Glutamatergic neuron (in vitro differentiated cells): ENCODE results near the gene CDK8. TPM values are rescaled to one million over a fixed set of nuclear protein-coding genes. Genes with fewer than 3 reads are reported as not detected.

Experiments used
- DNase-seq: peaks from one replicate; pipeline ENCODE4 v3.0.0; 2022
- H3K27ac Mint-ChIP-seq: one replicate; pipeline ENCODE4 v1.8.0; 2020; ENCODE audit warnings: mild to moderate bottlenecking, mixed read lengths, inconsistent platforms; ENCODE audit not compliant: unreplicated experiment
- H3K27me3 Mint-ChIP-seq: one replicate; pipeline ENCODE4 v1.8.0; 2020; ENCODE audit warnings: mild to moderate bottlenecking, moderate library complexity, mixed read lengths, inconsistent platforms; ENCODE audit not compliant: unreplicated experiment
- H3K36me3 Mint-ChIP-seq: one replicate; pipeline ENCODE4 v1.8.0; 2020; ENCODE audit warnings: mild to moderate bottlenecking, mixed read lengths, inconsistent platforms; ENCODE audit not compliant: unreplicated experiment
- H3K4me1 Mint-ChIP-seq: one replicate; pipeline ENCODE4 v1.8.0; 2020; ENCODE audit warnings: mild to moderate bottlenecking, low read depth, mixed read lengths, inconsistent platforms; ENCODE audit not compliant: unreplicated experiment
- H3K4me3 Mint-ChIP-seq: one replicate; pipeline ENCODE4 v1.8.0; 2020; ENCODE audit warnings: mild to moderate bottlenecking, mixed read lengths, inconsistent platforms; ENCODE audit not compliant: unreplicated experiment
- H3K9me3 Mint-ChIP-seq: one replicate; pipeline ENCODE4 v1.8.0; 2020; ENCODE audit warnings: mild to moderate bottlenecking, moderate library complexity, mixed read lengths, inconsistent platforms; ENCODE audit not compliant: unreplicated experiment
- CTCF ChIP-seq: fragments of 200-600 bp; sonication (generic); IDR thresholded peaks from one replicate; pipeline ENCODE4 v1.5.0; 2021; ENCODE audit not compliant: partially characterized antibody, unreplicated experiment
- total RNA-seq: library from RNA; stranded (reverse); fragmentation: NEBNext Ultra II Directional; extraction: Animal tissue kit (Norgen Biotek cat#: 25700); gene quantifications from one replicate; pipeline ENCODE4 v1.2.1, GENCODE V29; 2021; ENCODE audit not compliant: unreplicated experiment

Gene CDK8
- total RNA-seq, 1 donor from 2014 or later: 27.9 TPM

- no peak for DNase-seq
- H3K4me3 Mint-ChIP-seq: no peak overlapping the region
- H3K27ac Mint-ChIP-seq: no peak overlapping the region
- TF ChIP-seq CTCF: no peak
- peaks cover 11% of the 10 kb centered on the region for H3K9me3 Mint-ChIP-seq
- H3K27me3 Mint-ChIP-seq: peaks cover 12% of the 10 kb centered on the region
- no peaks in the 10 kb centered on the region for H3K36me3 Mint-ChIP-seq
- peaks cover 17% of the 10 kb centered on the region for H3K4me1 Mint-ChIP-seq
Observed at GRCh38 chr13:26225896-26226617, 27.9 kb upstream of the CDK8 start.

DNA sequence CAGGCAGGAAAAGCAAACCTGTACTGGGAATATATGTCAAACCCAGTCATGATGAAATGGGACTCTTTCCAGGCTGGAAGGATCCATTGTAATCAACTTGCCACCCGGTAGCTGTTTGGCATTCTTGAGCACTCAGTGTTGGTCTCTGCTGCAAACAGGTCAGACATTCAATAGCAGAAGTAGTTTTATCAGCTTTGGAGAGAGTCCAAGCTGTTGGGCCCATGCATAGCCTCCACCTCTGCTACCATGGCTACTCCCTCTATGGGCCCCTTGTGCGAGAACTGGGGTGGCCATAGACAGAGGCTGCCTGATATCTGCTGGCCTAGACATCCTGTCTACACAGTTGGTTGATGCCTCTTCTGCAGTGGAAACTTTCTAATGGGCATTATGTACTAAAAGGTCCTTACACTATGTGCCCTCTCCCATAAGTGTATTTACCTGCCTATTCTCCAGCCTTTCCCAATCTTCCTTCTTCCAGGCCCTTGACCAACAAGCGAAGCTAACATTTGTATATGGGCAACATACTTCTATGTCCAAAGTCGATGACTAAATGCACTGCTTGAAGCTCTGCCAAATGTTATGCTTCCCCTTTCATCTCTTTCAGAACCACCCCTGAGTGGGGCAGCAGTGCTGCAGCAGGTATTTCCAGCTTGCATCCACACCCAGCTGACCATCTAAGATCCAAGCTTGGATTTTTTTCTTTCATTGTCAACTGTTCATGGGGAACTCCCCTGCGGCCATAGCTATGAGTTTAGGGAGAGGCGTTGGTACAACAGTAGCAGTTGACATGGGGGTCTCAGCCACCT is 26.6 kb upstream of the CDK8 start:
- H3K9me3 Mint-ChIP-seq: peaks cover 7% of the 10 kb centered on the region
- TF ChIP-seq CTCF: no peak
- H3K36me3 Mint-ChIP-seq: no peaks in the 10 kb centered on the region
- H3K27ac Mint-ChIP-seq: no peak overlapping the region
- no peak overlapping the region for H3K4me3 Mint-ChIP-seq
- peaks cover 10% of the 10 kb centered on the region for H3K27me3 Mint-ChIP-seq
- H3K4me1 Mint-ChIP-seq: peaks cover 17% of the 10 kb centered on the region
- DNase-seq: no peak

DNA sequence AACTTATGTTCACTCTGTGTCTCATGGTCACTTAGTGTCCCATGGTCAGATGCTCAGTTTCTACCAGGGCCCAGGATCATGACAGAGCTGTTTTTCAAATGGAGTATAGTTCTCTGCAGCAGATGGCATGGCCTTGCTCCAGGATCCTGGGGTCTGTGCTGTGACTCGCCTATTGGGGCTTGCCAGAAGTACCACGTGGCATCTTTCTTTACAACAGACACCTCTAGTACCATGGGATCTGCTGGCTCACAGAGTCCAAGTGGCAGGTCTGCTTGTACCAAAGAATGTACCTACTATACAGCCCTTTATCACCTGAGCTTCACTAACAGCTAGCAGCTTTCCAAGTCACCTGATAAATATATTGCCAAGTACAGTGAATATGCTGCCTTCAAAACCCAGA is 25.8 kb upstream of the CDK8 start:
- Mint-ChIP-seq H3K4me3 (no peak overlapping the region), H3K27ac (no peak overlapping the region), H3K27me3 (peaks cover 8% of the 10 kb centered on the region), H3K9me3 (peaks cover 3% of the 10 kb centered on the region), H3K36me3 (no peaks in the 10 kb centered on the region), H3K4me1 (peaks cover 13% of the 10 kb centered on the region)
- TF ChIP-seq CTCF: no peak
- no peak for DNase-seq

DNA sequence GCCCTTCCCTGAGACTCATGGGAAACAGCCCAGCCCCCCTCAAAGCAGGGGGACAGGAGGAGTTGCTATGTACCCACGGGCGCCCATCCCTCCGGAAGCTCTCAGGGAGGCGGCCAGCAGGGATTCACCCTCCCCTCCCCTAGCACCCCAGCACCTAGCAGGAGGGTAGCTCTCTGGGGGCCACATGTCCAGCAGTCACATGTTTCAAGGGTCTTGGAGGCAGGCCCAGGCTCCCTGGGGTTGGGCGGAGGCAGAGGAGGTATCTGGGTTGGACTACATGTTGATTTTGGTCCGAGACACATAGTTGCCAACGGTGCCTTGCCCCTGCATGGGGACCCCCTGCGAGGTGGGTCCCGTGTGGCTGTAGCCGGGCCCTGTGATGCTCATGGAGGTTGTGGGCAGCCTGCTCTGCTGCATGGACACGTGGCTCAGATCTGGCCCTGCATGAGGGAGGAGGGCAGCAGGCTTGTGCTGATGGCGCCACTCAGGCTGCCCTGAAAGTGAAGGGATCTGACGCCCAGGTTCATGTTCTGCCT is 24.8 kb upstream of the CDK8 start:
- Mint-ChIP-seq H3K27ac (no peak overlapping the region), H3K36me3 (no peaks in the 10 kb centered on the region), H3K4me3 (no peak overlapping the region), H3K9me3 (no peaks in the 10 kb centered on the region), H3K4me1 (peaks cover 13% of the 10 kb centered on the region), H3K27me3 (peaks cover 8% of the 10 kb centered on the region)
- DNase-seq: no peak
- TF ChIP-seq CTCF: no peak

DNA sequence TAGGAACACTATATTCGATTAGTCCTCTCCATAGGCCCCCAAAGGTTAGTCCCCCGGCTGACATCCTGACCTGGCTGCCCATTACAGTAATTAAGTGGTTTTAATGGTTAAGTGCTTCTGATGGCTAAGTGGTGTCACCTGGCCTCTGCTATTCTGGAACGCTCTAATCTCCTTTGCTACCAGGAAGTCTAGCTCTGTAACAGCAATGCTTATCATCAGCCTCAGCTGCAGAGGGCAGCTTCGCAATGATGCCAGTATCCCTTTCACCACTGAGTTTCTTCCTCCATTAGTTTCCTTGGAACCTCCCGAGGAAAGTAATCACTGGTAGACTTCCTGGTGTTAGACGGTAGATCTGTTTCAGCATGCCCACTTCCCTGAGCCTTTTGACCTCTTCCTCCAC is 23.2 kb upstream of the CDK8 start:
- no peak for TF ChIP-seq CTCF
- peaks cover 8% of the 10 kb centered on the region for H3K27me3 Mint-ChIP-seq
- H3K4me1 Mint-ChIP-seq: peaks cover 10% of the 10 kb centered on the region
- H3K36me3 Mint-ChIP-seq: no peaks in the 10 kb centered on the region
- H3K4me3 Mint-ChIP-seq: peak overlapping the region; percentile 12
- DNase-seq: no peak
- H3K27ac Mint-ChIP-seq: no peak overlapping the region
- no peaks in the 10 kb centered on the region for H3K9me3 Mint-ChIP-seq
